Smooth muscle cell of the brain vasculature (primary cell): ENCODE measurements around the gene YOD1.

Experiments used
- DNase-seq: peaks from one replicate; pipeline ENCODE4 v3.0.0-alpha.2; 2012; ENCODE audit warnings: low read depth, low spot score

The YOD1 gene

GRCh38 chr1:207027206-207027777 lies 23.7 kb downstream of the YOD1 start:
- DNase-seq, result no peak

- DNase-seq, result no peak
Measured at GRCh38 chr1:207026104-207026534, 24.9 kb downstream of the YOD1 start.

GRCh38 chr1:207025146-207025880 lies 25.7 kb downstream of the YOD1 start:
- DNase-seq, result no peak

GRCh38 chr1:207024202-207025145 lies 26.5 kb downstream of the YOD1 start:
- no peak for DNase-seq

GRCh38 chr1:207022996-207023679 lies 27.9 kb downstream of the YOD1 start:
- no peak for DNase-seq

GRCh38 chr1:207021876-207022596 lies 29.0 kb downstream of the YOD1 start:
- no peak for DNase-seq

- no peak for DNase-seq
Measured at GRCh38 chr1:207021139-207021861, 29.7 kb downstream of the YOD1 start.

GRCh38 chr1:207020709-207021107 lies 30.3 kb downstream of the YOD1 start:
- DNase-seq, result no peak

- no peak for DNase-seq
Measured at GRCh38 chr1:207020065-207020708, 30.8 kb downstream of the YOD1 start.

- no peak for DNase-seq
Measured at GRCh38 chr1:207019661-207020060, 31.3 kb downstream of the YOD1 start.

GRCh38 chr1:207019161-207019560 lies 31.8 kb downstream of the YOD1 start:
- no peak for DNase-seq

- no peak for DNase-seq
Measured at GRCh38 chr1:207018707-207019106, 32.3 kb downstream of the YOD1 start.

GRCh38 chr1:207017615-207018559 lies 33.1 kb downstream of the YOD1 start:
- no peak for DNase-seq

GRCh38 chr1:207015791-207016190 lies 35.2 kb downstream of the YOD1 start:
- no peak for DNase-seq

GRCh38 chr1:207014728-207015127 lies 36.3 kb downstream of the YOD1 start:
- DNase-seq, result no peak

GRCh38 chr1:207013321-207014085 lies 37.5 kb downstream of the YOD1 start:
- DNase-seq, result no peak

- DNase-seq, result no peak
Measured at GRCh38 chr1:207010726-207011125, 40.3 kb downstream of the YOD1 start.

GRCh38 chr1:207009945-207010344 lies 41.1 kb downstream of the YOD1 start:
- no peak for DNase-seq
